Stimulated activated CD4-positive, alpha-beta T cell treated with anti-CD3 and anti-CD28 coated beads, TNF-alpha, amount 100 ng/mL, for 4 hours (primary cell): ENCODE data around the gene LRP1.

Source experiments
- DNase-seq, 3 experiments: peaks; one replicate each; pipeline ENCODE4 v3.0.0-alpha.2; 2020; ENCODE audit warnings: low read depth in 3 of 3

Gene LRP1

GRCh38 chr12:57254506-57255280 lies 126.4 kb downstream of the LRP1 start:
- no peak for DNase-seq

- no peak for DNase-seq
Measured at GRCh38 chr12:57255916-57256315, 127.6 kb downstream of the LRP1 start.

- no peak for DNase-seq
Measured at GRCh38 chr12:57258977-57259970, 131.0 kb downstream of the LRP1 start.

GRCh38 chr12:57260366-57260765 lies 132.1 kb downstream of the LRP1 start:
- no peak for DNase-seq

GRCh38 chr12:57261428-57261865 lies 133.2 kb downstream of the LRP1 start:
- DNase-seq, result no peak

GRCh38 chr12:57262126-57262822 lies 134.0 kb downstream of the LRP1 start:
- no peak for DNase-seq
